Heart left ventricle (tissue), 16 donors: ENCODE data around the gene CEP192. TPM values are rescaled to one million over a fixed set of nuclear protein-coding genes. Genes with fewer than 3 reads are reported as not detected.

Source experiments
- ATAC-seq, 4 donors: fragments of 200-7000 bp; cut with Tn5 transposase; one replicate each; pipeline ENCODE4 v1.9.1; 2020 to 2022; ENCODE audit warnings: moderate library complexity in 4 of 4, mild to moderate bottlenecking in 3 of 4, moderate number of reproducible peaks in 1 of 4
- DNase-seq, 5 donors: peaks; one replicate each; pipeline ENCODE4 v3.0.0-alpha.2; 2020
- H3K27ac ChIP-seq, 12 donors: fragments of 200-600 bp; sonication (generic) in 4 of 12; one replicate each; pipeline versions ENCODE4 v1.5.0 to v1.8.0; 2016 to 2022; ENCODE audit warnings: mild to moderate bottlenecking in 2 of 12
- H3K27me3 ChIP-seq, 9 donors: fragments of 200-600 bp; sonication (generic) in 2 of 9; one replicate each; pipeline versions ENCODE4 v1.5.1 to v1.8.0; 2016 to 2022; ENCODE audit warnings: mild to moderate bottlenecking in 3 of 9
- H3K36me3 ChIP-seq, 9 donors: fragments of 200-600 bp; sonication (generic) in 2 of 9; one replicate each; pipeline versions ENCODE4 v1.5.0 to v1.8.0; 2018 to 2022; ENCODE audit warnings: mild to moderate bottlenecking in 2 of 9
- H3K4me1 ChIP-seq, 12 donors: fragments of 200-600 bp; sonication (generic) in 4 of 12; one replicate each; pipeline versions ENCODE4 v1.5.0 to v1.8.0; 2016 to 2022; ENCODE audit warnings: mild to moderate bottlenecking in 3 of 12
- H3K4me3 ChIP-seq, 12 donors: fragments of 200-600 bp; sonication (generic) in 4 of 12; one replicate each; pipeline versions ENCODE4 v1.5.0 to v1.8.0; 2017 to 2022; ENCODE audit warnings: mild to moderate bottlenecking in 9 of 12, moderate library complexity in 4 of 12
- H3K9me3 ChIP-seq, 12 donors: fragments of 200-600 bp; sonication (generic) in 4 of 12; one replicate each; pipeline versions ENCODE4 v1.5.0 to v1.8.0; 2016 to 2022; ENCODE audit warnings: mild to moderate bottlenecking in 1 of 12
- POLR2A ChIP-seq, 2 donors: fragments of 450-650 bp; IDR thresholded peaks; one replicate each; pipeline ENCODE4 v1.6.1; 2017; ENCODE audit warnings: antibody characterized with exemption in 2 of 2, mild to moderate bottlenecking in 2 of 2, moderate library complexity in 2 of 2
- WGBS, 4 donors: extraction: QIAGEN DNeasy Blood & Tissue Kit in 2 of 4; methylation state at CpG; one replicate each; pipeline versions ENCODE4 v1.1.5 to v1.1.7; 2013 to 2018; 5-methylcytosine and 5-hydroxymethylcytosine counted together
- intact Hi-C, 10 donors: fragments of 100-400 bp; cut with DNase I; formaldehyde crosslinking; loops; one replicate each; pipeline versions ENCODE4 v1.11.1 to v1.14.2; 2022
- polyA plus RNA-seq, 2 donors: library from polyadenylated mRNA; stranded (reverse); fragments of 200-250 nt; gene quantifications; one replicate each; pipeline ENCODE4 v1.2.3, GENCODE V29; 2013
- total RNA-seq, 9 donors: library from RNA; depleted of rRNA in 2 of 9; stranded (reverse); fragments of >200 nt in 2 of 9; fragmentation: NEBNext Ultra II Directional in 3 of 9; extraction: Animal tissue kit (Norgen Biotek cat#: 25700) in 3 of 9; gene quantifications; one replicate each; pipeline versions ENCODE4 v1.1.0 to v1.2.4, GENCODE V29; 2016 to 2023
- TF ChIP-seq, protein P1 (sequence below), 12 donors: fragments of 200-600 bp; sonication (generic) in 4 of 12; IDR thresholded peaks; one replicate each; pipeline versions ENCODE4 v1.5.0 to v1.8.0; 2018 to 2022; ENCODE audit warnings: antibody characterized with exemption in 12 of 12, mild to moderate bottlenecking in 5 of 12
- donor health status: ischemic (EF 13 %, LVEDD 7.1; RV severe dilation, severe dysfunction).
- donor health status: healthy with polysubstance abuse.
- donor health status: DM: no; HTN: yes; CAD: no.
- donor health status: DM: no; HTN: no; CAD: no.
- donor health status: ischemic (EF 25% LVEDD 6.9; RV normal size, moderate dysfunction).
- donor health status: ischemic (EF 25% LVEDD 5.7; RV mildly dilated, moderate dysfunction).
- donor health status: healthy.
- donor health status: DM: yes; HTN: yes; CAD: no.
- donor health status: ischemic (EF 35%, LVEDD 5.7; RV mildly dilated, moderate dysfunction).
- donor health status: nonischemic (EF 11% LVEDD 7.7; RV severe dilation, severe dysfunction).
- donor health status: DM: yes; HTN: yes; CAD: no.
- donor health status: PGD.
- donor health status: ischemic (EF 29% LVEDD 5.4; RV normal size, mild dysfunction).
- donor health status: nonischemic (EF 23%, LVEDD 6.1; RV moderate dilation, normal function).

Gene CEP192
- total and polyA plus RNA-seq, 11 donors, result 5.5 to 36.3 (median 24.1) TPM

DNA sequence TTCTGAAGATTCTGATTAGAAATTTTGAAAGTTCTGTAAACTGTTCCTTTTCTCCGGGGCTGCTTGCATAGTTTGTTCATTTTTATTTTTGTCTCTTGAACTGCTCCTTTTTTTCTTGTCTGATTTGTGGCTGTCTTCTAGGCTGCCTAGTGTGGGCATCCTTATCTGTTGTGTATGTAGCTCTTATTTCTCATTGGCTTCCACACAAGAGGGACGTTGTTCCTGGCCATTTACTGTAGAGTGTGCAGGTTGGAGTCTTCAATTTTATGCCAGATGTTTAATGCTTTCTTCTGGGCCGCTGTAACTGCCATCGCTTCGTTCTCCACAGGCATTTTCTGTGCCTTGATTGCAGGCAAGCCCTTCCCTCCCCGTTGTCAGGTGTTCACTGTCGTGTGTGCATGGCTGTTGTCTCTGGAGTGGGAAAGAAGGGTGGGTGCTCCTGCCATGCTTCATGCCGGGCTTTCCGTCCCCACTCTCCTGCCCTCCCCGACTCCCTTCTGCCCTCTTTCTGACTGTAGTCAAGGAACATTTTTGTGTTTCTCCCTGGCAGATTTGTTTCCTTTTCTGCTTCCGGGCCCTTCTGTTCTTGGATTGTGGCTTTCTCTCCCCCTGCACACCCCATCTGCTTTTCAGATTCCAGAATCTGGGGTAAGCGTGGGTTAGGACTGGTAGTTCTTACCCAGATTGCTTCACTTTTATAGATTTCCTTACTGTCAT lies 15.5 kb downstream of the CEP192 start:
- peak in 1 of 4 donors; percentile 35 for ATAC-seq
- intact Hi-C loops, result loop anchor here in 7 of 10 donors (10.0 kb wide), 6 partner anchors 58 to 158 kb away; no protein-coding TSS in a partner anchor
- Histone ChIP-seq H3K4me3 (no peak overlapping the region), H3K9me3 (no peaks in the 10 kb centered on the region), H3K27me3 (no peaks in the 10 kb centered on the region), H3K36me3 (peaks cover 0 to 66% (median 50%) of the 10 kb centered on the region in 9 donors), H3K4me1 (peaks cover 0 to 15% (median 0%) of the 10 kb centered on the region in 12 donors), H3K27ac (no peak overlapping the region)
- 70 to 77% (median 75%) methylated on average over 12 of the region's 12 CpGs for WGBS, 4 donors
- DNase-seq, result no peak
- TF ChIP-seq, protein P1, sequence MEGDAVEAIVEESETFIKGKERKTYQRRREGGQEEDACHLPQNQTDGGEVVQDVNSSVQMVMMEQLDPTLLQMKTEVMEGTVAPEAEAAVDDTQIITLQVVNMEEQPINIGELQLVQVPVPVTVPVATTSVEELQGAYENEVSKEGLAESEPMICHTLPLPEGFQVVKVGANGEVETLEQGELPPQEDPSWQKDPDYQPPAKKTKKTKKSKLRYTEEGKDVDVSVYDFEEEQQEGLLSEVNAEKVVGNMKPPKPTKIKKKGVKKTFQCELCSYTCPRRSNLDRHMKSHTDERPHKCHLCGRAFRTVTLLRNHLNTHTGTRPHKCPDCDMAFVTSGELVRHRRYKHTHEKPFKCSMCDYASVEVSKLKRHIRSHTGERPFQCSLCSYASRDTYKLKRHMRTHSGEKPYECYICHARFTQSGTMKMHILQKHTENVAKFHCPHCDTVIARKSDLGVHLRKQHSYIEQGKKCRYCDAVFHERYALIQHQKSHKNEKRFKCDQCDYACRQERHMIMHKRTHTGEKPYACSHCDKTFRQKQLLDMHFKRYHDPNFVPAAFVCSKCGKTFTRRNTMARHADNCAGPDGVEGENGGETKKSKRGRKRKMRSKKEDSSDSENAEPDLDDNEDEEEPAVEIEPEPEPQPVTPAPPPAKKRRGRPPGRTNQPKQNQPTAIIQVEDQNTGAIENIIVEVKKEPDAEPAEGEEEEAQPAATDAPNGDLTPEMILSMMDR (IDR thresholded peaks at IDR 0.05), result no peak
- no peak for TF ChIP-seq POLR2A (IDR thresholded peaks at IDR 0.05)

DNA sequence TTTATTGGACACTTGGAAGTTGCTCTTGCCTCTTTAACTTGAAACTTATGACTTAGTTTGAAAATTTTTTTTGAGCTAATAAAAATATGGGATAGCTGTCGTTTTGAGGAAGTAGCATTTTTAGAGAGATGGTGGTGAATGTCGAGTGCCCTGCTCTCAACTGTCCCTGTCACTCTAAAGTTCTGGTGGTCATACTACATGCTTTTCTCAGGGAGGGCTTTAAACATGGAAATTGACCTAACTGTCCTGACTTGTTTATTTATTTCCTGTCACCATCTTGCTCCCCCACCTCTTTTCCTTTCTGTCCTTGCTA lies 16.0 kb downstream of the CEP192 start:
- Histone ChIP-seq H3K9me3 (no peaks in the 10 kb centered on the region), H3K4me1 (peaks cover 0 to 15% (median 0%) of the 10 kb centered on the region in 12 donors), H3K4me3 (no peak overlapping the region), H3K27me3 (no peaks in the 10 kb centered on the region), H3K36me3 (peaks cover 0 to 66% (median 49%) of the 10 kb centered on the region in 9 donors), H3K27ac (no peak overlapping the region)
- TF ChIP-seq, protein P1 (IDR thresholded peaks at IDR 0.05), result no peak
- no peak for TF ChIP-seq POLR2A (IDR thresholded peaks at IDR 0.05)
- intact Hi-C loops, result loop anchor here in 7 of 10 donors (10.0 kb wide), 6 partner anchors 58 to 158 kb away; no protein-coding TSS in a partner anchor
- ATAC-seq (no peak), DNase-seq (no peak)
- 41 to 63% (median 48%) methylated on average over 2 of the region's 2 CpGs for WGBS, 4 donors

DNA sequence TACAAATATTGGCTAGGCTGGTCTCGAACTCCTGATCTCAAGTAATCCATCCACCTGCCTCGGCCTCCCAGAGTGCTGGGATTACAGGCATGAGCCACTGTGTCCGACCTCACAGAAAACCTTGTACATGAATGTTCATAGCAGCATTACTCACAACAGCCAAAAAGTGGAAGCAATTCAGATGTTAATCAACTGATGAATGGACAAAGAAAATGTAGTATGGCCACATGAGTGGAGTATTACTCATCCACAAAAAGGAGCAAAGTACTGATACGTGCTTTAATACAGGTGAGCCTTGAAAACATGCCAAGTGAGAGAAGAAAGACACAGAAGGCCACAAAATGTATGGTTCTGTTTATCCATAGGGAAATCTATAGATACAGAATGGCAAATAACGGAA lies 20.6 kb downstream of the CEP192 start:
- H3K9me3 ChIP-seq, result no peaks in the 10 kb centered on the region
- H3K4me1 ChIP-seq, result peaks cover 0 to 28% (median under 1%) of the 10 kb centered on the region in 12 donors
- no peak for ATAC-seq
- intact Hi-C loops, result loop anchor here in 1 of 10 donors (5.0 kb wide), 1 partner anchor 81 kb away; no protein-coding TSS in a partner anchor
- peaks cover 0 to 93% (median 76%) of the 10 kb centered on the region in 9 donors for H3K36me3 ChIP-seq
- no peaks in the 10 kb centered on the region for H3K27me3 ChIP-seq
- no peak for DNase-seq
- no peak overlapping the region for H3K4me3 ChIP-seq
- 94 to 98% (median 97%) methylated on average over 5 of the region's 5 CpGs for WGBS, 4 donors
- TF ChIP-seq POLR2A (IDR thresholded peaks at IDR 0.05), result no peak
- TF ChIP-seq, protein P1 (IDR thresholded peaks at IDR 0.05), result no peak
- no peak overlapping the region for H3K27ac ChIP-seq

DNA sequence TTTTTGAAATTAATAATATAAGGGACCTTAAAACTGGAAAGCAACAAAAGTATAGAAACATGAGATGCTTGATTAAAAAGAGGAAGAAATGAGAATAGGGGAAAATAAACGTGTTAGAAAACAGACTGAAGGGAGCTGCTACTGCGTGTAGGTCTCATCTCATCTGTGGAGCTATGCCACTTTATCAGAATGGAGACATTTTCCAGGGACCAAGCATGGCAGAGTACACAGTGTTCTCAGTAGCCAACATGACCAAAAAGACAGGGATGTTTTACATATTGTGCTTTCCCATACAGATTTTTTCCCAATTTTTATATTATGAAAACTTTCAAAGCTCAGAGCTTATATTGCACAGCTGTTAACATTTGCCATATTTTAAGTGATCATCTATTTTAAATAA lies 23.1 kb downstream of the CEP192 start:
- ATAC-seq (peak; percentile 81 to 87 (median 83)), DNase-seq (no peak)
- 44 to 65% (median 58%) methylated on average over 2 of the region's 2 CpGs for WGBS, 4 donors
- intact Hi-C loops, result loop anchor here in 1 of 10 donors (5.0 kb wide), 1 partner anchor 78 kb away; no protein-coding TSS in a partner anchor
- Histone ChIP-seq H3K4me3 (no peak overlapping the region), H3K36me3 (peaks cover 0 to 100% (median 92%) of the 10 kb centered on the region in 9 donors), H3K27me3 (no peaks in the 10 kb centered on the region), H3K4me1 (peaks cover 0 to 21% (median 0%) of the 10 kb centered on the region in 12 donors), H3K27ac (peak overlapping the region in 3 of 12 donors; percentile 20 to 55 (median 55)), H3K9me3 (no peaks in the 10 kb centered on the region)
- TF ChIP-seq POLR2A (IDR thresholded peaks at IDR 0.05), result no peak
- TF ChIP-seq, protein P1 (IDR thresholded peaks at IDR 0.05), result no peak
